Mammary epithelial cell (primary cell): ENCODE measurements around the gene KLRC1.

Experiments
- EZH2 ChIP-seq: IDR thresholded peaks from 2 replicates; pipeline ENCODE4 v1.6.1; 2012; ENCODE audit warnings: low read length, inconsistent platforms, borderline replicate concordance
- TF ChIP-seq, protein P1 (sequence below), 2 donors: IDR thresholded peaks in 1 of 2; conservative IDR thresholded peaks in 1 of 2; 2 replicates each; pipeline ENCODE4 v1.5.1; 2011 to 2012; ENCODE audit warnings: inconsistent platforms in 2 of 2, low read length in 2 of 2, mild to moderate bottlenecking in 2 of 2, control low read depth in 1 of 2, low read depth in 1 of 2; ENCODE audit not compliant: insufficient read depth in 1 of 2; ENCODE audit errors: extremely low read depth in 1 of 2

- TF ChIP-seq, protein P1, sequence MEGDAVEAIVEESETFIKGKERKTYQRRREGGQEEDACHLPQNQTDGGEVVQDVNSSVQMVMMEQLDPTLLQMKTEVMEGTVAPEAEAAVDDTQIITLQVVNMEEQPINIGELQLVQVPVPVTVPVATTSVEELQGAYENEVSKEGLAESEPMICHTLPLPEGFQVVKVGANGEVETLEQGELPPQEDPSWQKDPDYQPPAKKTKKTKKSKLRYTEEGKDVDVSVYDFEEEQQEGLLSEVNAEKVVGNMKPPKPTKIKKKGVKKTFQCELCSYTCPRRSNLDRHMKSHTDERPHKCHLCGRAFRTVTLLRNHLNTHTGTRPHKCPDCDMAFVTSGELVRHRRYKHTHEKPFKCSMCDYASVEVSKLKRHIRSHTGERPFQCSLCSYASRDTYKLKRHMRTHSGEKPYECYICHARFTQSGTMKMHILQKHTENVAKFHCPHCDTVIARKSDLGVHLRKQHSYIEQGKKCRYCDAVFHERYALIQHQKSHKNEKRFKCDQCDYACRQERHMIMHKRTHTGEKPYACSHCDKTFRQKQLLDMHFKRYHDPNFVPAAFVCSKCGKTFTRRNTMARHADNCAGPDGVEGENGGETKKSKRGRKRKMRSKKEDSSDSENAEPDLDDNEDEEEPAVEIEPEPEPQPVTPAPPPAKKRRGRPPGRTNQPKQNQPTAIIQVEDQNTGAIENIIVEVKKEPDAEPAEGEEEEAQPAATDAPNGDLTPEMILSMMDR (conservative IDR thresholded peaks at IDR 0.05 in 1 of 2, IDR thresholded peaks at IDR 0.05 in 1 of 2; ENCODE audit: extremely low read depth in 1 of 2, insufficient read depth in 1 of 2, low read depth in 1 of 2, low read length in 2 of 2) = no peak
- TF ChIP-seq EZH2 = no peak
Observed at GRCh38 chr12:10404798-10405197, 48.4 kb downstream of the KLRC1 start.
